Left ventricle myocardium inferior (tissue), 1 donor: Measurements from ENCODE around the gene ADAMTS3. TPM values are rescaled to one million over a fixed set of nuclear protein-coding genes. Genes with fewer than 3 reads are reported as not detected.

Source experiments
- DNase-seq: peaks from one replicate; pipeline ENCODE4 v3.0.0-alpha.2; 2020
- H3K27ac ChIP-seq: fragments of 200-600 bp; replicated peaks from 2 replicates; pipeline ENCODE4 v1.8.0; 2021
- H3K27me3 ChIP-seq: fragments of 200-600 bp; 2 replicates; pipeline ENCODE4 v1.8.0; 2021; ENCODE audit warnings: low read depth
- H3K36me3 ChIP-seq: fragments of 200-600 bp; 2 replicates; pipeline ENCODE4 v1.8.0; 2021
- H3K4me1 ChIP-seq: fragments of 200-600 bp; 2 replicates; pipeline ENCODE4 v1.8.0; 2021
- H3K4me3 ChIP-seq: fragments of 200-600 bp; 2 replicates; pipeline ENCODE4 v1.8.0; 2021; ENCODE audit warnings: mild to moderate bottlenecking, moderate library complexity
- H3K9me3 ChIP-seq: fragments of 200-600 bp; replicated peaks from 2 replicates; pipeline ENCODE4 v1.8.0; 2021
- CTCF ChIP-seq: fragments of 200-600 bp; IDR thresholded peaks from 2 replicates; pipeline ENCODE4 v1.8.0; 2021; ENCODE audit warnings: antibody characterized with exemption, mild to moderate bottlenecking, borderline replicate concordance
- intact Hi-C: fragments of 100-400 bp; cut with micrococcal nuclease; formaldehyde crosslinking; loops from one replicate; pipeline ENCODE4 v1.11.0; 2022
- total RNA-seq: library from RNA; stranded (reverse); fragmentation: NEBNext Ultra II Directional; extraction: Animal tissue kit (Norgen Biotek cat#: 25700); gene quantifications from one replicate; pipeline ENCODE4 v1.2.1, GENCODE V29; 2021
- donor health status: DM: no; HTN: yes; CAD: no; lungs with severe emphysema.

Gene ADAMTS3
- total RNA-seq, 1 donor from 2014 or later = 0.60 TPM

- Histone ChIP-seq H3K4me3 (no peak overlapping the region), H3K27me3 (no peaks in the 10 kb centered on the region), H3K4me1 (peaks cover 4% of the 10 kb centered on the region), H3K27ac (no peak overlapping the region), H3K36me3 (no peaks in the 10 kb centered on the region), H3K9me3 (peaks cover 6% of the 10 kb centered on the region)
- intact Hi-C loops = no loop called here
- DNase-seq = peak; percentile 26
- TF ChIP-seq CTCF = no peak
Observed at GRCh38 chr4:72451349-72451748, 117.7 kb downstream of the ADAMTS3 start.

GRCh38 chr4:72449705-72450104 is 119.3 kb downstream of the ADAMTS3 start:
- H3K27ac ChIP-seq = no peak overlapping the region
- no peaks in the 10 kb centered on the region for H3K27me3 ChIP-seq
- intact Hi-C loops = no loop called here
- no peak for DNase-seq
- no peak for TF ChIP-seq CTCF
- H3K4me1 ChIP-seq = peaks cover 7% of the 10 kb centered on the region
- H3K36me3 ChIP-seq = no peaks in the 10 kb centered on the region
- H3K9me3 ChIP-seq = no peaks in the 10 kb centered on the region
- H3K4me3 ChIP-seq = no peak overlapping the region

GRCh38 chr4:72448231-72448630 is 120.8 kb downstream of the ADAMTS3 start:
- intact Hi-C loops = no loop called here
- H3K36me3 ChIP-seq = no peaks in the 10 kb centered on the region
- no peak for DNase-seq

GRCh38 chr4:72446353-72447055 is 122.5 kb downstream of the ADAMTS3 start:
- Histone ChIP-seq H3K4me1 (peaks cover 7% of the 10 kb centered on the region), H3K9me3 (no peaks in the 10 kb centered on the region), H3K36me3 (no peaks in the 10 kb centered on the region), H3K4me3 (no peak overlapping the region), H3K27ac (peak overlapping the region; percentile 6), H3K27me3 (no peaks in the 10 kb centered on the region)
- intact Hi-C loops = no loop called here
- no peak for TF ChIP-seq CTCF
- DNase-seq = no peak

More at GRCh38 chr4:72448231-72448630, 120.8 kb downstream of the ADAMTS3 start:
- H3K9me3 ChIP-seq = no peaks in the 10 kb centered on the region
- peaks cover 7% of the 10 kb centered on the region for H3K4me1 ChIP-seq
- H3K27me3 ChIP-seq = no peaks in the 10 kb centered on the region
- H3K4me3 ChIP-seq = no peak overlapping the region
- no peak overlapping the region for H3K27ac ChIP-seq
- no peak for TF ChIP-seq CTCF

GRCh38 chr4:72444092-72444491 is 124.9 kb downstream of the ADAMTS3 start:
- no peak overlapping the region for H3K27ac ChIP-seq
- no peaks in the 10 kb centered on the region for H3K27me3 ChIP-seq
- intact Hi-C loops = no loop called here
- no peaks in the 10 kb centered on the region for H3K9me3 ChIP-seq
- H3K36me3 ChIP-seq = no peaks in the 10 kb centered on the region
- H3K4me1 ChIP-seq = peaks cover 7% of the 10 kb centered on the region
- H3K4me3 ChIP-seq = no peak overlapping the region
- no peak for TF ChIP-seq CTCF
- DNase-seq = no peak
